ENCODE data around the gene VAV1. TPM values are rescaled to one million over a fixed set of nuclear protein-coding genes. Genes with fewer than 3 reads are reported as not detected.
A peak's percentile ranks its signal among the peaks of the same experiment; 100 is the strongest.

The VAV1 gene
- total and polyA plus RNA-seq, 2 of the 13 experiments (the other 11 are each of a cell fraction or from before 2014, with no cell fraction given) = not detected

DNA sequence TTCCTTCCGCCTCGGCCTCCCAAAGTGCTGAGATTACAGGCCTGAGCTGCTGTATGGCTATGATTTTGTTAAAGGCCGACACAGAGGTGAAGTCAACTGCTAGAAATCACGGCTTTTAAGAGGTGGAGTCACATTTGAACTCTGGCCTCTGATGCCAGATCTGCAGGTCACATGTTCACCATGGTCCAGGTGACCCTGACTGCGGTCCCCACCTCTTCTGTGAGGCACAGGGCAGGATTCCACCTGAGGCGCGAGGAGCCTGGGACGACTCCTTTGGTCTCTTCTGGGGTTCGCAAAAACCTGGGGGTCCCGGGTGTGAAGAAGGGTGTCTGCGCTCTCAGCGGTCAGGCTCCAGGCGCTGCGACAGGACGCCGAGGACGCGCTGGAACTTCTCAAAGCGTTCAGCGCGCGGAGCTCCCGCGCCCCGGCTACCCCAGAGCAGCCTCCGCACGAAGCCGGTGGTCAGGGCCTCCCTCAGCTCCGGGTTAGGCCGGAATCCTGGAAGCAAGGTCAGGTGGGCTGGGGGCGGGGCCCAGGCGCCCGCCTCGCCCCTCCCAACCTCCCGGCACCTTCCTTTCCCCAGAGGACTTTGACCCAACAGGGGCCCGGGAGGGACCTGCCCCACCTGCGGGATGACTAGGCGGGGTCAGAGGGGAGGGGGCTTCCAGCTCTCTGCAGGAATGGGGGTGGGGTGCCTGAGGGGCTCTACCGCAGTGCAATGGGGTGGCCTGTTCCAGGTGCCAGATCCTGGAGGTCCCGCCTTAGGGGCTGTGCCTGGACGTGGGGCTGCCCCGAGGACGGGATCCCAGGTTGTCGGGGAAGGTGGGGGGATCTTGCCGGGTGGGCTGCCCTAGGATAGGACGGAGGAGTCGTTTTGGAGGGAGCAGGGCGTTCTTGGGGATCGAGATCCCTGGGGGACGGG, 20.0 kb upstream of the VAV1 start:
- DNase-seq (ENCODE audit: low spot score) (peak; percentile 80), FAIRE-seq (peak; percentile 75), ATAC-seq (peak; percentile 69)
- peaks cover 8 to 25% of the 10 kb centered on the region in 2 experiments for H3K36me3 ChIP-seq (replicated peaks in 1 of 2; ENCODE audit: control insufficient read depth in 1 of 2, insufficient read depth in 2 of 2, low read length in 2 of 2)
- 17% methylated on average over 7 of the region's 50 CpGs for WGBS (ENCODE audit: low lambda C conversion rate)
- H3K27me3 ChIP-seq (ENCODE audit: control insufficient read depth in 1 of 2, insufficient read depth in 2 of 2, low read length in 2 of 2) = no peaks in the 10 kb centered on the region
- H3K4me3 ChIP-seq (replicated peaks in 1 of 3; ENCODE audit: insufficient read depth in 1 of 3, low read depth in 2 of 3, low read length in 3 of 3) = peak overlapping the region; percentile 55 to 82 (median 75)
- no peak overlapping the region for H2AFZ ChIP-seq (ENCODE audit: low read length)
- no peaks in the 10 kb centered on the region for H4K20me1 ChIP-seq (ENCODE audit: insufficient read depth, low read length)
- in situ Hi-C loops (cut with HindIII; ENCODE audit: extremely low pct_ligation_motif_present, low pct_unique_long_range_greater_than_20kb) (no loop called here), intact Hi-C loops (cut with micrococcal nuclease; ENCODE audit: unreplicated experiment) (loop anchor here (1.0 to 5.0 kb wide), 3 partner anchors 14 to 110 kb away; partner anchors contain the start of gene C3)
- H3K4me1 ChIP-seq (ENCODE audit: insufficient read depth, low read length) = peaks cover 34% of the 10 kb centered on the region
- peak overlapping the region; percentile 82 for H3K4me2 ChIP-seq (ENCODE audit: low read depth, low read length)
- POLR2A ChIA-PET = interaction anchor here (0.6 to 3.9 kb wide), 20 partner anchors 9 to 646 kb away, joined by 3 to 89 read pairs (median 6); partner anchors contain the start of genes C3, GPR108, TRIP10 and ZNF557
- no peaks in the 10 kb centered on the region for H3K9me3 ChIP-seq (ENCODE audit: low read length)
- H3K9ac ChIP-seq (ENCODE audit: insufficient read depth, low read depth, low read length) = peak overlapping the region; percentile 80
- H3K27ac ChIP-seq (ENCODE audit: extremely low read length, insufficient read depth, low read length) = peak overlapping the region; percentile 95
- CTCF ChIA-PET (ENCODE audit: low intra/inter-chr PET ratio, low total read pairs) = interaction anchor here (3.2 kb wide), 1 partner anchor 14 kb away, joined by 25 read pairs; the partner anchor contains the start of genes GPR108 and TRIP10
- no peaks in the 10 kb centered on the region for H3K79me2 ChIP-seq (ENCODE audit: insufficient read depth, low read length)
- BruUV-seq (replicated peaks) = TSS peak; percentile 83
- TF ChIP-seq HNRNPUL1 (IDR thresholded peaks at IDR 0.05; ENCODE audit: low read depth, low read length) (no peak), HOXA3 (CRISPR knock-in tag; IDR thresholded peaks at IDR 0.05) (no peak; the same call in 1 of the 2 replicates), SIN3A (IDR thresholded peaks at IDR 0.05; ENCODE audit: borderline replicate concordance, low read depth, low read length) (peak; percentile 54; the same call in 1 of the 2 replicates), KDM1A (CRISPR knock-in tag; IDR thresholded peaks at IDR 0.05) (no peak), ELK4 (CRISPR knock-in tag; IDR thresholded peaks at IDR 0.05; ENCODE audit: borderline replicate concordance) (no peak), ZNF841 (CRISPR knock-in tag; IDR thresholded peaks at IDR 0.05; ENCODE audit: borderline replicate concordance) (no peak), ZNF414 (CRISPR knock-in tag; IDR thresholded peaks at IDR 0.05) (no peak; the same call in 1 of the 2 replicates), CREB3 (CRISPR knock-in tag; IDR thresholded peaks at IDR 0.05) (0 out of 2 replicates have a peak, but pooled peaks have one; percentile 38), TOPORS (CRISPR knock-in tag; IDR thresholded peaks at IDR 0.05) (0 out of 2 replicates have a peak, but pooled peaks have one; percentile 35), GATAD2A (CRISPR knock-in tag; IDR thresholded peaks at IDR 0.05) (peak; percentile 49; the same call in 1 of the 2 replicates), KLF11 (CRISPR knock-in tag; IDR thresholded peaks at IDR 0.05) (peak; percentile 56; the same call in 1 of the 2 replicates), CCAR2 (optimal IDR thresholded peaks at IDR 0.05; ENCODE audit: low read depth, low read length) (no peak), SKI (IDR thresholded peaks at IDR 0.05; ENCODE audit: partially characterized antibody) (peak; percentile 28)
- TF ChIP-seq, protein P1, sequence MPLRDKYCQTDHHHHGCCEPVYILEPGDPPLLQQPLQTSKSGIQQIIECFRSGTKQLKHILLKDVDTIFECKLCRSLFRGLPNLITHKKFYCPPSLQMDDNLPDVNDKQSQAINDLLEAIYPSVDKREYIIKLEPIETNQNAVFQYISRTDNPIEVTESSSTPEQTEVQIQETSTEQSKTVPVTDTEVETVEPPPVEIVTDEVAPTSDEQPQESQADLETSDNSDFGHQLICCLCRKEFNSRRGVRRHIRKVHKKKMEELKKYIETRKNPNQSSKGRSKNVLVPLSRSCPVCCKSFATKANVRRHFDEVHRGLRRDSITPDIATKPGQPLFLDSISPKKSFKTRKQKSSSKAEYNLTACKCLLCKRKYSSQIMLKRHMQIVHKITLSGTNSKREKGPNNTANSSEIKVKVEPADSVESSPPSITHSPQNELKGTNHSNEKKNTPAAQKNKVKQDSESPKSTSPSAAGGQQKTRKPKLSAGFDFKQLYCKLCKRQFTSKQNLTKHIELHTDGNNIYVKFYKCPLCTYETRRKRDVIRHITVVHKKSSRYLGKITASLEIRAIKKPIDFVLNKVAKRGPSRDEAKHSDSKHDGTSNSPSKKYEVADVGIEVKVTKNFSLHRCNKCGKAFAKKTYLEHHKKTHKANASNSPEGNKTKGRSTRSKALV (CRISPR knock-in tag; IDR thresholded peaks at IDR 0.05) = peak; percentile 80
- TF ChIP-seq, protein P2, sequence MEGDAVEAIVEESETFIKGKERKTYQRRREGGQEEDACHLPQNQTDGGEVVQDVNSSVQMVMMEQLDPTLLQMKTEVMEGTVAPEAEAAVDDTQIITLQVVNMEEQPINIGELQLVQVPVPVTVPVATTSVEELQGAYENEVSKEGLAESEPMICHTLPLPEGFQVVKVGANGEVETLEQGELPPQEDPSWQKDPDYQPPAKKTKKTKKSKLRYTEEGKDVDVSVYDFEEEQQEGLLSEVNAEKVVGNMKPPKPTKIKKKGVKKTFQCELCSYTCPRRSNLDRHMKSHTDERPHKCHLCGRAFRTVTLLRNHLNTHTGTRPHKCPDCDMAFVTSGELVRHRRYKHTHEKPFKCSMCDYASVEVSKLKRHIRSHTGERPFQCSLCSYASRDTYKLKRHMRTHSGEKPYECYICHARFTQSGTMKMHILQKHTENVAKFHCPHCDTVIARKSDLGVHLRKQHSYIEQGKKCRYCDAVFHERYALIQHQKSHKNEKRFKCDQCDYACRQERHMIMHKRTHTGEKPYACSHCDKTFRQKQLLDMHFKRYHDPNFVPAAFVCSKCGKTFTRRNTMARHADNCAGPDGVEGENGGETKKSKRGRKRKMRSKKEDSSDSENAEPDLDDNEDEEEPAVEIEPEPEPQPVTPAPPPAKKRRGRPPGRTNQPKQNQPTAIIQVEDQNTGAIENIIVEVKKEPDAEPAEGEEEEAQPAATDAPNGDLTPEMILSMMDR (CRISPR knock-in tag; IDR thresholded peaks at IDR 0.05) = peak; percentile 2; the same call in 1 of the 2 replicates
